Measurements from ENCODE around the gene TTC39C. TPM values are rescaled to one million over a fixed set of nuclear protein-coding genes. Genes with fewer than 3 reads are reported as not detected.
A peak's percentile ranks its signal among the peaks of the same experiment; 100 is the strongest.

TTC39C gene
- total RNA-seq, 2 experiments from 2014 or later: 31.4 to 47.0 TPM

DNA sequence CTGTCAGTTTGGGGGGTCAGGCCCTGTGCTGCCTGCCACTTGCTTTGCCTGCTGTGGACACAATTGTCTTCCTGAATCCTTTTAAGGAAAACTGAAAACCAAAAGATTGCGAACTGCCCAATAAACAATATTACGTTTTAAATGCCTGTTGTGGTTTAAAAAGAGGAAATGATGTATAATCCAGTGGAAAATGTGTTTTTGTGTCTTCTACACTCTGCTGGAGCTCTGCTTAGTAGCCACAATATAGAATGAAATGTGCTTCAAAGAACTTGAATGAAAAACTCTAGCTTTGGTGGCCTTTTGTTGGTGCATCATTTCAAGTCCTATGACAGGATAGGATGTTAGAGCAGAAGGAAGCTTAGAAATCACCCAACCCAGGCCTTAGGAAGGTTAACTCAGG is 101.1 kb downstream of the TTC39C start:
- H3K9me2 ChIP-seq (ENCODE audit: insufficient read depth, low read length): no peaks in the 10 kb centered on the region
- no peak overlapping the region for H3K4me3 ChIP-seq (ENCODE audit: low read depth, low read length, poor library complexity, severe bottlenecking)
- H2AFZ ChIP-seq (ENCODE audit: low read length): no peak overlapping the region
- no peaks in the 10 kb centered on the region for H3K4me1 ChIP-seq (ENCODE audit: insufficient read depth, low read length, poor library complexity, severe bottlenecking)
- no peak for DNase-seq (ENCODE audit: low spot score)
- H3K9me3 ChIP-seq (ENCODE audit: low read length): no peaks in the 10 kb centered on the region
- no peaks in the 10 kb centered on the region for H4K20me1 ChIP-seq (ENCODE audit: insufficient read depth, low read length)
- no peak overlapping the region for H3K4me2 ChIP-seq (ENCODE audit: low read length)
- POLR2A ChIA-PET: interaction anchor here (0.8 to 1.2 kb wide), 2 partner anchors 146 to 150 kb away, joined by 3 to 4 read pairs; no protein-coding TSS in a partner anchor
- no TSS peak for BruUV-seq (replicated peaks)
- no peak for TF ChIP-seq EZH2phosphoT487 (IDR thresholded peaks at IDR 0.05; ENCODE audit: borderline replicate concordance, low read depth, low read length)
- TF ChIP-seq, protein P1, sequence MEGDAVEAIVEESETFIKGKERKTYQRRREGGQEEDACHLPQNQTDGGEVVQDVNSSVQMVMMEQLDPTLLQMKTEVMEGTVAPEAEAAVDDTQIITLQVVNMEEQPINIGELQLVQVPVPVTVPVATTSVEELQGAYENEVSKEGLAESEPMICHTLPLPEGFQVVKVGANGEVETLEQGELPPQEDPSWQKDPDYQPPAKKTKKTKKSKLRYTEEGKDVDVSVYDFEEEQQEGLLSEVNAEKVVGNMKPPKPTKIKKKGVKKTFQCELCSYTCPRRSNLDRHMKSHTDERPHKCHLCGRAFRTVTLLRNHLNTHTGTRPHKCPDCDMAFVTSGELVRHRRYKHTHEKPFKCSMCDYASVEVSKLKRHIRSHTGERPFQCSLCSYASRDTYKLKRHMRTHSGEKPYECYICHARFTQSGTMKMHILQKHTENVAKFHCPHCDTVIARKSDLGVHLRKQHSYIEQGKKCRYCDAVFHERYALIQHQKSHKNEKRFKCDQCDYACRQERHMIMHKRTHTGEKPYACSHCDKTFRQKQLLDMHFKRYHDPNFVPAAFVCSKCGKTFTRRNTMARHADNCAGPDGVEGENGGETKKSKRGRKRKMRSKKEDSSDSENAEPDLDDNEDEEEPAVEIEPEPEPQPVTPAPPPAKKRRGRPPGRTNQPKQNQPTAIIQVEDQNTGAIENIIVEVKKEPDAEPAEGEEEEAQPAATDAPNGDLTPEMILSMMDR (conservative IDR thresholded peaks at IDR 0.05; ENCODE audit: low read length): no peak
- H3K36me3 ChIP-seq (ENCODE audit: insufficient read depth, low read length): peaks cover 31% of the 10 kb centered on the region
- no peak overlapping the region for H3K27ac ChIP-seq (ENCODE audit: low read depth, low read length, poor library complexity, severe bottlenecking)
- CTCF ChIA-PET (ENCODE audit: unreplicated experiment): no interaction called here
- no peaks in the 10 kb centered on the region for H3K79me2 ChIP-seq (ENCODE audit: insufficient read depth, low read depth, low read length)
- intact Hi-C loops (cut with micrococcal nuclease; ENCODE audit: unreplicated experiment): no loop called here

DNA sequence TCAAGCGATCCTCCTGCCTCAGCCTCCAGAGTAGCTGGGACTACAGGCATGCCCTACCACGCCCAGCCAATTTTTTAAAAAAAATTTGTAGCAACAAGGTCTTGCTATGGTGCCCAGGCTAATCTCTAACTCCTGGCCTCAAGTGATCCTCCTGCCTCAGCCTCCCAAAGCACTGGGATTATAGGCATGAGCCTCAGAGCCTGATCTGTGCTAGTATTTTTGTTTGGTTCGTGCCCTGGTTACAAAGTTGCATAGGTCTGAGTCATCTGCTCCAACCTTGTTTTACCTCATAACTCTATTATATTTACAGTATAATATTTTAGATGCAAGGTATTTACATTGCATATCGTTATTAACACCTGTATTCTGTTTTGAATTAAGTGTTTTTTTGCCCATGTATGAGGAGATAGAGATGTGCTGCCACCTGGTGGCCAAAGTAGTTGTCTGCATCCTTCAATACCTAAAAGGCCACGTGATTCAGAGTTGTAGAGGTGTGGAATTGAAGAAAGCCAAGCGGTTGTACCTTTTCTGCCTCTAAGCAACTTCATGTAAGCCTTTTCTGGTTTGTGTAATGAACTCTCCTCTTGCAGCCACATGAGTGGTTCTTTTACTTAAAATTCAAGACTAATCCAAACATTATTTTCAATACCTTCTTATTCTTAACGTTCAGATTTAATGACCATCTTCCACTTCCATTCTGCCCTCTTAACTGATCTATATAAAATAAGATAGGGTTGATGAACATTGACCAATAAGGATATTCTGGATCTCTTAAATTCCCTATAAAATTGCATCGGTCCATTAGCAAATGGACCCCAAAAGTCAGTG is 104.4 kb downstream of the TTC39C start:
- intact Hi-C loops (cut with micrococcal nuclease; ENCODE audit: unreplicated experiment): loop anchor here (1.0 to 2.0 kb wide), 4 partner anchors 100 to 497 kb away; no protein-coding TSS in a partner anchor
- Histone ChIP-seq H3K79me2 (ENCODE audit: insufficient read depth, low read depth, low read length) (no peaks in the 10 kb centered on the region), H3K4me3 (ENCODE audit: low read depth, low read length, poor library complexity, severe bottlenecking) (no peak overlapping the region), H4K20me1 (ENCODE audit: insufficient read depth, low read length) (no peaks in the 10 kb centered on the region), H3K4me2 (ENCODE audit: low read length) (no peak overlapping the region), H3K27ac (ENCODE audit: low read depth, low read length, poor library complexity, severe bottlenecking) (no peak overlapping the region), H3K9me3 (ENCODE audit: low read length) (no peaks in the 10 kb centered on the region), H2AFZ (ENCODE audit: low read length) (no peak overlapping the region), H3K36me3 (ENCODE audit: insufficient read depth, low read length) (peaks cover 38% of the 10 kb centered on the region), H3K4me1 (ENCODE audit: insufficient read depth, low read length, poor library complexity, severe bottlenecking) (no peaks in the 10 kb centered on the region), H3K9me2 (ENCODE audit: insufficient read depth, low read length) (no peaks in the 10 kb centered on the region)
- no peak for TF ChIP-seq EZH2phosphoT487 (IDR thresholded peaks at IDR 0.05; ENCODE audit: borderline replicate concordance, low read depth, low read length)
- TF ChIP-seq, protein P1 (conservative IDR thresholded peaks at IDR 0.05; ENCODE audit: low read length): peak; percentile 96
- ChIA-PET CTCF (ENCODE audit: unreplicated experiment) (no interaction called here), POLR2A (interaction anchor here (0.5 to 1.0 kb wide), 2 partner anchors 18 to 28 kb away, joined by 3 to 6 read pairs; no protein-coding TSS in a partner anchor)
- DNase-seq (ENCODE audit: low spot score): peak; percentile 82
- no TSS peak for BruUV-seq (replicated peaks)

DNA sequence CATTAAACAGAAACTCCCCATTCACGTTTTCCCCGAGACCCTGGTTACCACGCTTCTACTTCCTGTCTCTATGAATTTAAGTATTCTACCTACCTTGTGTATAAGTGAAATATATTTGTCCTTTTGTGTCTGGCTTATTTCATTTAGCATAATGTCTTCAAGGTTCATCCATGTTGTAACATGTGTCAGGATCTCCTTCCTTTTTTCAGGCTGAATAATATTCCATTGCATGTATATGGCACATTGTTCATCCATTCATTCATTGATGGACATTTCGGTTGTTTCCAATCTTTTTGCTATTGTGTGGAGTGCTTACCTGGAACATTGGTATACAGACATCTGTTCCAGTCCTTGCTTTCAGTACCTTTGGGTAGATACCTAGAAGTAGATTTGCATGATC is 106.1 kb downstream of the TTC39C start:
- POLR2A ChIA-PET: no interaction called here
- CTCF ChIA-PET (ENCODE audit: unreplicated experiment): no interaction called here
- Histone ChIP-seq H3K79me2 (ENCODE audit: insufficient read depth, low read depth, low read length) (no peaks in the 10 kb centered on the region), H2AFZ (ENCODE audit: low read length) (no peak overlapping the region), H4K20me1 (ENCODE audit: insufficient read depth, low read length) (no peaks in the 10 kb centered on the region), H3K4me3 (ENCODE audit: low read depth, low read length, poor library complexity, severe bottlenecking) (no peak overlapping the region), H3K36me3 (ENCODE audit: insufficient read depth, low read length) (peaks cover 40% of the 10 kb centered on the region), H3K4me1 (ENCODE audit: insufficient read depth, low read length, poor library complexity, severe bottlenecking) (no peaks in the 10 kb centered on the region), H3K27ac (ENCODE audit: low read depth, low read length, poor library complexity, severe bottlenecking) (no peak overlapping the region), H3K9me2 (ENCODE audit: insufficient read depth, low read length) (no peaks in the 10 kb centered on the region), H3K4me2 (ENCODE audit: low read length) (no peak overlapping the region), H3K9me3 (ENCODE audit: low read length) (no peaks in the 10 kb centered on the region)
- DNase-seq (ENCODE audit: low spot score): no peak
- TF ChIP-seq, protein P1 (conservative IDR thresholded peaks at IDR 0.05; ENCODE audit: low read length): no peak
- TF ChIP-seq EZH2phosphoT487 (IDR thresholded peaks at IDR 0.05; ENCODE audit: borderline replicate concordance, low read depth, low read length): no peak
- intact Hi-C loops (cut with micrococcal nuclease; ENCODE audit: unreplicated experiment): loop anchor here (10.0 kb wide), 1 partner anchor 296 kb away; no protein-coding TSS in a partner anchor
- no TSS peak for BruUV-seq (replicated peaks)
